GM23338 (cell line): Measurements from ENCODE around the gene LETMD1. TPM values are rescaled to one million over a fixed set of nuclear protein-coding genes. Genes with fewer than 3 reads are reported as not detected.

Experiments used
- ATAC-seq: fragments of 200-7000 bp; cut with Tn5 transposase; 3 replicates; pipeline ENCODE4 v1.9.1; 2020
- DNase-seq: peaks from one replicate; pipeline ENCODE4 v3.0.0-alpha.2; 2015; ENCODE audit warnings: low spot score
- H2AFZ ChIP-seq: fragments of 200-600 bp; sonication (generic); 2 replicates; pipeline ENCODE4 v1.8.0; 2016; ENCODE audit warnings: antibody characterized with exemption, mild to moderate bottlenecking, moderate library complexity
- H3F3A ChIP-seq: fragments of 200-600 bp; sonication (generic); replicated peaks from 2 replicates; pipeline ENCODE4 v1.8.0; 2017; ENCODE audit warnings: antibody characterized with exemption, mixed run types, low read depth
- H3K27ac ChIP-seq: fragments of 200-600 bp; sonication (generic); 2 replicates; pipeline ENCODE4 v1.6.1; 2016; ENCODE audit warnings: low read depth
- H3K27me3 ChIP-seq: fragments of 200-600 bp; sonication (generic); 2 replicates; pipeline ENCODE4 v1.8.0; 2016; ENCODE audit warnings: mild to moderate bottlenecking, mixed run types, moderate library complexity; ENCODE audit not compliant: insufficient read depth
- H3K36me3 ChIP-seq: fragments of 200-600 bp; sonication (generic); 2 replicates; pipeline ENCODE4 v1.8.0; 2016; ENCODE audit warnings: mild to moderate bottlenecking; ENCODE audit not compliant: insufficient read depth
- H3K4me1 ChIP-seq: fragments of 200-600 bp; sonication (generic); 2 replicates; pipeline ENCODE4 v1.8.0; 2016; ENCODE audit warnings: mild to moderate bottlenecking, moderate library complexity; ENCODE audit not compliant: insufficient read depth
- H3K4me2 ChIP-seq: fragments of 200-600 bp; sonication (generic); 2 replicates; pipeline ENCODE4 v1.7.1; 2017; ENCODE audit warnings: mixed run types
- H3K4me3 ChIP-seq: fragments of 200-600 bp; sonication (generic); 2 replicates; pipeline ENCODE4 v1.6.1; 2016; ENCODE audit warnings: mixed run types
- H3K79me2 ChIP-seq: fragments of 200-600 bp; sonication (generic); replicated peaks from 2 replicates; pipeline ENCODE4 v1.8.0; 2017; ENCODE audit warnings: mild to moderate bottlenecking; ENCODE audit not compliant: insufficient read depth
- H3K9me2 ChIP-seq: fragments of 200-600 bp; sonication (generic); 2 replicates; pipeline ENCODE4 v1.8.0; 2017; ENCODE audit not compliant: insufficient read depth
- H4K20me1 ChIP-seq: fragments of 200-600 bp; sonication (generic); replicated peaks from 2 replicates; pipeline ENCODE4 v1.8.0; 2017; ENCODE audit warnings: mild to moderate bottlenecking; ENCODE audit not compliant: insufficient read depth
- H3K27ac Mint-ChIP-seq: 2 replicates; pipeline ENCODE4 v1.8.0; 2020; ENCODE audit warnings: inconsistent platforms, mild to moderate bottlenecking, moderate library complexity, mixed read lengths
- H3K27me3 Mint-ChIP-seq: 3 replicates; pipeline ENCODE4 v1.8.0; 2022; ENCODE audit warnings: low read depth, mild to moderate bottlenecking, moderate library complexity, mixed read lengths, inconsistent platforms; ENCODE audit not compliant: insufficient read depth, poor library complexity
- H3K36me3 Mint-ChIP-seq: 3 replicates; pipeline ENCODE4 v1.8.0; 2021; ENCODE audit warnings: low read depth, mild to moderate bottlenecking, inconsistent platforms, moderate library complexity, mixed read lengths
- H3K4me1 Mint-ChIP-seq: 3 replicates; pipeline ENCODE4 v1.8.0; 2020; ENCODE audit warnings: mild to moderate bottlenecking, inconsistent platforms, mixed read lengths
- H3K4me3 Mint-ChIP-seq: 3 replicates; pipeline ENCODE4 v1.8.0; 2021; ENCODE audit warnings: moderate library complexity, mild to moderate bottlenecking, inconsistent platforms, mixed read lengths
- H3K9me3 Mint-ChIP-seq: 3 replicates; pipeline ENCODE4 v1.8.0; 2020; ENCODE audit warnings: moderate library complexity, mild to moderate bottlenecking, inconsistent platforms, mixed read lengths
- CREB1 ChIP-seq: fragments of 250-450 bp; sonication (Bioruptor Pico); IDR thresholded peaks from 2 replicates; pipeline ENCODE4 v1.5.0; 2020; ENCODE audit warnings: low read depth, mild to moderate bottlenecking, moderate library complexity
- CTCF ChIP-seq, 2 experiments: fragments of 200-600 bp in 1 of 2; sonication (generic) in 1 of 2; conservative IDR thresholded peaks; 2 replicates each; pipeline versions ENCODE4 v1.5.1 to v1.6.1; 2016 to 2017; ENCODE audit warnings: antibody characterized with exemption in 2 of 2, low read depth in 2 of 2, mild to moderate bottlenecking in 2 of 2, moderate library complexity in 1 of 2
- ETS1 ChIP-seq: IDR thresholded peaks from 2 replicates; pipeline ENCODE4 v1.6.1; 2016; ENCODE audit warnings: antibody characterized with exemption
- EZH2 ChIP-seq: fragments of 200-600 bp; sonication (generic); IDR thresholded peaks from one replicate; pipeline ENCODE4 v1.8.0; 2017; ENCODE audit warnings: antibody characterized with exemption, mild to moderate bottlenecking, low read depth; ENCODE audit not compliant: unreplicated experiment
- EZH2phosphoT487 ChIP-seq: fragments of 200-600 bp; sonication (generic); IDR thresholded peaks from one replicate; pipeline ENCODE4 v1.8.1; 2018; ENCODE audit warnings: antibody characterized with exemption; ENCODE audit not compliant: unreplicated experiment
- JUNB ChIP-seq: IDR thresholded peaks from one replicate; pipeline ENCODE4 v1.6.1; 2016; ENCODE audit warnings: antibody characterized with exemption; ENCODE audit not compliant: unreplicated experiment
- NANOG ChIP-seq: IDR thresholded peaks from 2 replicates; pipeline ENCODE4 v1.6.1; 2016; ENCODE audit warnings: antibody characterized with exemption, borderline replicate concordance
- POLR2AphosphoS5 ChIP-seq: IDR thresholded peaks from 2 replicates; pipeline ENCODE4 v1.6.1; 2016; ENCODE audit warnings: antibody characterized with exemption, low read depth
- REST ChIP-seq: IDR thresholded peaks from one replicate; pipeline ENCODE4 v1.6.1; 2018; ENCODE audit warnings: antibody characterized with exemption; ENCODE audit not compliant: unreplicated experiment
- ZNF114 ChIP-seq: fragments of 250-450 bp; sonication (Bioruptor Pico); IDR thresholded peaks from 2 replicates; pipeline ENCODE4 v1.5.0; 2020; ENCODE audit warnings: mild to moderate bottlenecking, moderate library complexity
- ZNF331 ChIP-seq: fragments of 250-450 bp; sonication (Bioruptor Pico); IDR thresholded peaks from 2 replicates; pipeline ENCODE4 v1.5.0; 2020; ENCODE audit warnings: low read depth, mild to moderate bottlenecking, moderate library complexity
- ZNF462 ChIP-seq: fragments of 250-450 bp; sonication (Bioruptor Pico); IDR thresholded peaks from 2 replicates; pipeline ENCODE4 v1.5.0; 2020; ENCODE audit warnings: mild to moderate bottlenecking, moderate library complexity
- long read RNA-seq: library from polyadenylated mRNA; unstranded; transcript quantifications from one replicate; pipeline ENCODE4 v2.0.0, GENCODE V29; 2020; ENCODE audit not compliant: unreplicated experiment
- polyA plus RNA-seq: library from polyadenylated mRNA; unstranded; fragments of >200 nt; fragmentation: Nextera tagmentation; extraction: Ambion mirVana; gene quantifications from 2 replicates; pipeline ENCODE4 v1.2.1, GENCODE V29; 2016
- total RNA-seq: library from RNA; depleted of rRNA; stranded (reverse); fragments of >200 nt; shearing (Covaris generic); gene quantifications from 2 replicates; pipeline ENCODE4 v1.2.3, GENCODE V29; 2014; rRNA removed

Gene LETMD1
- total RNA-seq (29.9 and 43.0 TPM in 2 replicates), polyA plus RNA-seq (15.7 and 15.8 TPM in 2 replicates)
- long read RNA-seq, transcript LETMD1-220 (4 exons, 563 nt), result major isoform, 12 of 47 reads
- long read RNA-seq, transcript LETMD1-221 (5 exons, 1,480 nt), result minor isoform, 8 of 47 reads
- long read RNA-seq, transcript LETMD1-201 (9 exons, 2,112 nt), result minor isoform, 8 of 47 reads
- long read RNA-seq, partial matches to known transcripts, result 0 of 47 reads
- long read RNA-seq, other reads (novel, unspliced or antisense), result 13 of 47 reads

GRCh38 chr12:51047655-51048540 lies at the start of gene LETMD1:
Gene LETMD1 (plus strand): TSS chr12:51048327. CDS start chr12:51048357, 30 bp downstream.
- peaks cover 8% of the 10 kb centered on the region for H3K27me3 Mint-ChIP-seq
- peaks cover 10% of the 10 kb centered on the region; the same call in 1 of the 2 replicates for H3K4me1 ChIP-seq
- H2AFZ ChIP-seq, result peak within 1 kb of the TSS; percentile 74
- peak within 1 kb of the TSS; percentile 97 for H3K4me3 Mint-ChIP-seq
- no peak within 1 kb of the TSS for H3K27ac ChIP-seq
- no peaks in the 10 kb centered on the region for H3F3A ChIP-seq
- peaks cover 9% of the 10 kb centered on the region; the same call in 2 of the 3 replicates for H3K36me3 Mint-ChIP-seq
- DNase-seq (peak; percentile 96), ATAC-seq (peak; percentile 98)
- H3K4me1 Mint-ChIP-seq, result peaks cover 11% of the 10 kb centered on the region
- H3K9me3 Mint-ChIP-seq, result no peaks in the 10 kb centered on the region
- H3K79me2 ChIP-seq, result no peaks in the 10 kb centered on the region
- no peaks in the 10 kb centered on the region for H4K20me1 ChIP-seq
- H3K36me3 ChIP-seq, result no peaks in the 10 kb centered on the region; the same call in 1 of the 2 replicates
- no peaks in the 10 kb centered on the region for H3K9me2 ChIP-seq
- H3K27ac Mint-ChIP-seq, result peak within 1 kb of the TSS; percentile 94
- peak within 1 kb of the TSS; percentile 64 for H3K4me3 ChIP-seq
- no peaks in the 10 kb centered on the region for H3K27me3 ChIP-seq
- peak within 1 kb of the TSS; percentile 89 for H3K4me2 ChIP-seq
- TF ChIP-seq POLR2AphosphoS5, result peak; percentile 85
- no peak; the same call in 1 of the 2 replicates for TF ChIP-seq ETS1
- no peak for TF ChIP-seq ZNF114 (CRISPR knock-in tag)
- no peak for TF ChIP-seq ZNF331 (CRISPR knock-in tag)
- TF ChIP-seq EZH2phosphoT487, result no peak
- TF ChIP-seq ZNF462, result no peak
- no peak for TF ChIP-seq EZH2
- TF ChIP-seq NANOG, result no peak; the same call in 1 of the 2 replicates
- TF ChIP-seq CTCF (conservative IDR thresholded peaks at IDR 0.05; ENCODE audit: low read depth in 2 of 2), result peak; percentile 76 to 90
- no peak for TF ChIP-seq JUNB
- TF ChIP-seq CREB1 (CRISPR knock-in tag), result no peak
- TF ChIP-seq REST, result peak; percentile 55
